Uterus (tissue), 2 donors: ENCODE data around the gene BMP10.

Experiments used
- POLR2A ChIP-seq, 2 donors: fragments of 450-650 bp; IDR thresholded peaks; one replicate each; pipeline ENCODE4 v1.6.1; 2016; ENCODE audit warnings: antibody characterized with exemption in 2 of 2, mild to moderate bottlenecking in 1 of 2, moderate library complexity in 1 of 2
- TF ChIP-seq, protein P1 (sequence below), 4 experiments: fragments of 200-600 bp in 2 of 4; fragments of 450-650 bp in 2 of 4; sonication (generic) in 2 of 4; IDR thresholded peaks; one replicate each; pipeline ENCODE4 v1.5.1; 2016 to 2019; ENCODE audit warnings: antibody characterized with exemption in 4 of 4, mild to moderate bottlenecking in 2 of 4, moderate library complexity in 1 of 4

DNA sequence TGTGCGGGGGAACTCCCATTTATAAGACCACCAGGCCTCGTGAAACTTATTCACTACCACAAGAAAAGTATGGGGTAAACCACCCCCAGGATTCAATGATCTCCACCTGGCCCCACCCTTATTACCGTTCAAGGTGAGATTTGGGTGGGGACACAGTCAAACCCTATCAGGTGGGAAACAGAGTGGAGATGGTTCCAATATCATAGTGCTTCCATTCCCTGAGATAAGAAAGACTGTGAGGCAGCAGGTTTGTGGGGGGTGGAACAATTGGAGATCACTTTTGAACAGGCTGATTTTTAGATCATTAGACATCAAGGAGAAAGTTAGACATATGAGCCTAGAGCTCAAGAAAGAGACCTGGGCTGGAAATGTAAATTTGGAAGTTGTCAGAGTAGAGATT lies 42.2 kb upstream of the BMP10 start:
- TF ChIP-seq, protein P1, sequence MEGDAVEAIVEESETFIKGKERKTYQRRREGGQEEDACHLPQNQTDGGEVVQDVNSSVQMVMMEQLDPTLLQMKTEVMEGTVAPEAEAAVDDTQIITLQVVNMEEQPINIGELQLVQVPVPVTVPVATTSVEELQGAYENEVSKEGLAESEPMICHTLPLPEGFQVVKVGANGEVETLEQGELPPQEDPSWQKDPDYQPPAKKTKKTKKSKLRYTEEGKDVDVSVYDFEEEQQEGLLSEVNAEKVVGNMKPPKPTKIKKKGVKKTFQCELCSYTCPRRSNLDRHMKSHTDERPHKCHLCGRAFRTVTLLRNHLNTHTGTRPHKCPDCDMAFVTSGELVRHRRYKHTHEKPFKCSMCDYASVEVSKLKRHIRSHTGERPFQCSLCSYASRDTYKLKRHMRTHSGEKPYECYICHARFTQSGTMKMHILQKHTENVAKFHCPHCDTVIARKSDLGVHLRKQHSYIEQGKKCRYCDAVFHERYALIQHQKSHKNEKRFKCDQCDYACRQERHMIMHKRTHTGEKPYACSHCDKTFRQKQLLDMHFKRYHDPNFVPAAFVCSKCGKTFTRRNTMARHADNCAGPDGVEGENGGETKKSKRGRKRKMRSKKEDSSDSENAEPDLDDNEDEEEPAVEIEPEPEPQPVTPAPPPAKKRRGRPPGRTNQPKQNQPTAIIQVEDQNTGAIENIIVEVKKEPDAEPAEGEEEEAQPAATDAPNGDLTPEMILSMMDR (IDR thresholded peaks at IDR 0.05) = no peak
- TF ChIP-seq POLR2A (IDR thresholded peaks at IDR 0.05) = no peak
